Parietal lobe (tissue), 1 donor: ENCODE results near the gene EID3. TPM values are rescaled to one million over a fixed set of nuclear protein-coding genes. Genes with fewer than 3 reads are reported as not detected.

Source experiments
- total RNA-seq: library from RNA; depleted of rRNA; stranded (reverse); fragments of >200 nt; gene quantifications from one replicate; pipeline ENCODE4 v1.2.3, GENCODE V29; 2014

The EID3 gene
- 16.6 TPM for total RNA-seq

GRCh38 chr12:104303538-104304151, at the start of gene EID3:
Gene EID3 (plus strand): TSS chr12:104303739. CDS start chr12:104303935, 196 bp downstream.

Other genes with a start within 250 kb of the EID3 start
- 82.0 TPM for gene HCFC2, start 239.2 kb upstream of the EID3 start, total RNA-seq
- gene NFYB, start 165.5 kb upstream of the EID3 start, total RNA-seq, result 43.8 TPM
- gene TXNRD1, start 88.0 kb upstream of the EID3 start, total RNA-seq, result 89.2 TPM
- 35.4 TPM for gene CHST11, start 153.2 kb downstream of the EID3 start, total RNA-seq